Osteoblast (primary cell): ENCODE measurements around the gene SREK1IP1. TPM values are rescaled to one million over a fixed set of nuclear protein-coding genes. Genes with fewer than 3 reads are reported as not detected.

Source experiments
- DNase-seq: peaks from one replicate; pipeline ENCODE4 v3.0.0; 2011; ENCODE audit warnings: low spot score, mixed read lengths; ENCODE audit not compliant: insufficient read length; ENCODE audit errors: missing footprints
- H2AFZ ChIP-seq: 2 replicates; pipeline ENCODE4 v1.6.0; 2011; ENCODE audit warnings: mild to moderate bottlenecking, low read length
- H3K27ac ChIP-seq: 2 replicates; pipeline ENCODE4 v1.5.1; 2011; ENCODE audit warnings: mild to moderate bottlenecking, low read depth, low read length, moderate library complexity
- H3K27me3 ChIP-seq: 2 replicates; pipeline ENCODE4 v1.6.0; 2012; ENCODE audit warnings: mild to moderate bottlenecking, control low read depth, inconsistent platforms, low read length, moderate library complexity; ENCODE audit not compliant: insufficient read depth
- H3K36me3 ChIP-seq: 2 replicates; pipeline ENCODE4 v1.5.1; 2011; ENCODE audit warnings: mild to moderate bottlenecking, low read length, control low read depth, moderate library complexity; ENCODE audit not compliant: insufficient read depth
- H3K4me1 ChIP-seq: 2 replicates; pipeline ENCODE4 v1.5.1; 2011; ENCODE audit warnings: mild to moderate bottlenecking, low read length, control low read depth, moderate library complexity; ENCODE audit not compliant: insufficient read depth
- H3K4me2 ChIP-seq: 2 replicates; pipeline ENCODE4 v1.6.0; 2011; ENCODE audit warnings: mild to moderate bottlenecking, low read length; ENCODE audit not compliant: insufficient read depth
- H3K4me3 ChIP-seq: fragments of 200-600 bp; sonication (generic); 3 replicates; pipeline ENCODE4 v1.5.1; 2012; ENCODE audit warnings: mild to moderate bottlenecking, low read length, inconsistent platforms; ENCODE audit not compliant: insufficient read depth
- H3K79me2 ChIP-seq: 2 replicates; pipeline ENCODE4 v1.6.0; 2012; ENCODE audit warnings: mild to moderate bottlenecking, low read length, control low read depth, inconsistent platforms; ENCODE audit not compliant: insufficient read depth
- H3K9me3 ChIP-seq: 2 replicates; pipeline ENCODE4 v1.5.1; 2011; ENCODE audit warnings: low read depth, low read length, control low read depth
- H4K20me1 ChIP-seq: 2 replicates; pipeline ENCODE4 v1.6.0; 2012; ENCODE audit warnings: mild to moderate bottlenecking, low read length, control low read depth; ENCODE audit not compliant: insufficient read depth
- total RNA-seq: library from RNA; depleted of rRNA; stranded (reverse); fragments of >200 nt; gene quantifications from 2 replicates; pipeline ENCODE4 v1.2.3, GENCODE V29; 2012
- TF ChIP-seq, protein P1 (sequence below): IDR thresholded peaks from 2 replicates; pipeline ENCODE4 v1.5.1; 2011; ENCODE audit warnings: mild to moderate bottlenecking, low read depth, low read length, moderate library complexity; ENCODE audit errors: extremely low read depth

SREK1IP1 gene
- total RNA-seq, 1 donor, result 9.4 TPM

DNA sequence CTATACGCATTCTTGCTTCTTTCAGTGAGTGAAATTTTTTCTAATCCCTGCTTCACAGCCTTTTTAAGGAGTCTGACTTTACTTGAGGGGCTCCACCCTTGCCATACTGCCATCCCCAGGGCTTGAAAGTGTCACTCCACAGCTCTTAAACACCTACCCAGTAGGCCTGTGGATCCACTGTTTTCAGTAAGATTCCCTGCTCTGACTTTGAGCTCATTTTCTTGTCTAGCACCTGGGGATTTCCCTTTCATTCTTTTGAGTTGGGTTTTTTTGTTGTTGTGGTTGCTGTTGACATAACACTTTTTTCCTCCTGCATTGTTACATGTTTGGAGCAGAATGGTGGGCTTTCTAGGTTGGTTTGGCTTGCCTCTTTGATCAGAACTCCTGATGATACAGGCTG is 23.6 kb downstream of the SREK1IP1 start:
- Histone ChIP-seq H3K36me3 (peaks cover 7% of the 10 kb centered on the region), H3K4me3 (no peak overlapping the region), H3K9me3 (no peaks in the 10 kb centered on the region), H2AFZ (no peak overlapping the region), H3K4me2 (no peak overlapping the region), H3K4me1 (peaks cover 2% of the 10 kb centered on the region), H3K27ac (no peak overlapping the region), H3K79me2 (peaks cover 13% of the 10 kb centered on the region), H3K27me3 (no peaks in the 10 kb centered on the region), H4K20me1 (peaks cover 3% of the 10 kb centered on the region)
- DNase-seq, result no peak
- TF ChIP-seq, protein P1, sequence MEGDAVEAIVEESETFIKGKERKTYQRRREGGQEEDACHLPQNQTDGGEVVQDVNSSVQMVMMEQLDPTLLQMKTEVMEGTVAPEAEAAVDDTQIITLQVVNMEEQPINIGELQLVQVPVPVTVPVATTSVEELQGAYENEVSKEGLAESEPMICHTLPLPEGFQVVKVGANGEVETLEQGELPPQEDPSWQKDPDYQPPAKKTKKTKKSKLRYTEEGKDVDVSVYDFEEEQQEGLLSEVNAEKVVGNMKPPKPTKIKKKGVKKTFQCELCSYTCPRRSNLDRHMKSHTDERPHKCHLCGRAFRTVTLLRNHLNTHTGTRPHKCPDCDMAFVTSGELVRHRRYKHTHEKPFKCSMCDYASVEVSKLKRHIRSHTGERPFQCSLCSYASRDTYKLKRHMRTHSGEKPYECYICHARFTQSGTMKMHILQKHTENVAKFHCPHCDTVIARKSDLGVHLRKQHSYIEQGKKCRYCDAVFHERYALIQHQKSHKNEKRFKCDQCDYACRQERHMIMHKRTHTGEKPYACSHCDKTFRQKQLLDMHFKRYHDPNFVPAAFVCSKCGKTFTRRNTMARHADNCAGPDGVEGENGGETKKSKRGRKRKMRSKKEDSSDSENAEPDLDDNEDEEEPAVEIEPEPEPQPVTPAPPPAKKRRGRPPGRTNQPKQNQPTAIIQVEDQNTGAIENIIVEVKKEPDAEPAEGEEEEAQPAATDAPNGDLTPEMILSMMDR, result no peak

DNA sequence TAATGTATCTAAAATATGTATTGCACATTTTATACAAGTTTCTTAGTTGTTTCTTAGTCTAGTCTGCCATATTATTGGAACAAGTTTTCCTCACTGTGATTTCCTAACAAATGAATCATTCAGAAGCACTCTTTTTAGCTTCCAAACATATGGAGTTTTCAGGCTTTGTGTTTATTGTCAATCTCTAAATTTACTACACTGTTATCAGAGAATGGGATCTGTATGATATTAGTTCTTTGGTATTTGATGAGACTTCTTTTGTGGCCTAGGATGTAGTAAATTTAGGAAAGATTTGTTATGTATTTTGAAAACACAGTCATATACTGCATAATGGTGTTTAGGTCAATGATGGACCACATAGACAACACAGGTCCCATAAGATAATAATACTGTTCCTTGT is 25.7 kb downstream of the SREK1IP1 start:
- H3K27ac ChIP-seq, result no peak overlapping the region
- no peak overlapping the region for H2AFZ ChIP-seq
- H3K36me3 ChIP-seq, result peaks cover 23% of the 10 kb centered on the region
- H3K27me3 ChIP-seq, result no peaks in the 10 kb centered on the region
- H3K9me3 ChIP-seq, result no peaks in the 10 kb centered on the region
- no peak for DNase-seq
- peaks cover 14% of the 10 kb centered on the region for H3K79me2 ChIP-seq
- TF ChIP-seq, protein P1, result no peak
- peaks cover 2% of the 10 kb centered on the region for H3K4me1 ChIP-seq
- no peak overlapping the region for H3K4me2 ChIP-seq
- H4K20me1 ChIP-seq, result peaks cover 3% of the 10 kb centered on the region
- H3K4me3 ChIP-seq, result no peak overlapping the region

DNA sequence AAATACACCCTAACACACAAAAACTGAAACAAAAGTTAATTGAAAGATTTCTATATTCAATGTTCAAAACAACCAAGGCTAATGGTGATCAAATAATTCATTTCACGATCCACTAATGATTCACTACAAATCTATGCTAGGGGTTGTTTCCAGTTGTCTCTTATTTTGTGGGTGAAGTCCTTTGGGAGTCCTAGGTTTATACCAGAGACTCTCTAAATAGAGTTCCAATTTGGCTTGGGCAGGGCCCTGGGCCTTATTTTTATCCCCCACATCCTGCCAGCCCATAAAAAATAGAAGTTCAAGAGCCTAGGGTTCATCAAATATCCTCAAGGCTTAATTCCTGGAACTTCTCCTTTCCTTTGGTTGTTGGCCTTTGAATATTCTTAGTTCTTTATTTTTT is 26.1 kb downstream of the SREK1IP1 start:
- peaks cover 2% of the 10 kb centered on the region for H3K4me1 ChIP-seq
- no peak for DNase-seq
- no peaks in the 10 kb centered on the region for H3K9me3 ChIP-seq
- H4K20me1 ChIP-seq, result peaks cover 3% of the 10 kb centered on the region
- no peak overlapping the region for H3K4me2 ChIP-seq
- peaks cover 23% of the 10 kb centered on the region for H3K36me3 ChIP-seq
- H3K4me3 ChIP-seq, result no peak overlapping the region
- no peaks in the 10 kb centered on the region for H3K27me3 ChIP-seq
- TF ChIP-seq, protein P1, result no peak
- peaks cover 14% of the 10 kb centered on the region for H3K79me2 ChIP-seq
- no peak overlapping the region for H2AFZ ChIP-seq
- H3K27ac ChIP-seq, result no peak overlapping the region

DNA sequence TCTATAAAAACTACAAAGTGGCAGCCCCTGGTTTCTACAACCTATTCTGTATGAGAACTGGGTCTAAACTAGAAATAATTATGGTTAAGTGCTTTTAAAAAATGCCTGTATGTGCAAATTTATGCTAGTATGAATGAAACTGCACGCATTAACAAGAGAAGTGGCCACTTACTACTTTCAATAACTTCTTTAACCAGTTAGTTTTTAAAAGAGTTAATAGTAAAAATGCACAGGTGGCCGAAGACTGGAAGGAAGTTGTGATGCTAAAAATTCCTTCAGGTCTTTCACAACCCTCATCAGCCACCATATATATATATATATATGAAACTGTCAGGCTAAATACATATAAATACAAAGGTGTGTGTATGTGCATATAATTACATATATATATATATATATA is 41.3 kb downstream of the SREK1IP1 start:
- no peak overlapping the region for H3K27ac ChIP-seq
- H4K20me1 ChIP-seq, result no peaks in the 10 kb centered on the region
- no peak overlapping the region for H3K4me2 ChIP-seq
- H3K79me2 ChIP-seq, result peaks cover 16% of the 10 kb centered on the region
- TF ChIP-seq, protein P1, result no peak
- no peak for DNase-seq
- H2AFZ ChIP-seq, result no peak overlapping the region
- H3K27me3 ChIP-seq, result no peaks in the 10 kb centered on the region
- no peaks in the 10 kb centered on the region for H3K9me3 ChIP-seq
- no peak overlapping the region for H3K4me3 ChIP-seq
- peaks cover 10% of the 10 kb centered on the region for H3K36me3 ChIP-seq
- no peaks in the 10 kb centered on the region for H3K4me1 ChIP-seq
